Loucy (cell line): ENCODE measurements around the gene ATG16L2.

Source experiments
- EZH2phosphoT487 ChIP-seq: fragments of 200-600 bp; IDR thresholded peaks from 2 replicates; pipeline ENCODE4 v1.6.1; 2018; ENCODE audit warnings: antibody characterized with exemption, mild to moderate bottlenecking, moderate library complexity, borderline replicate concordance
- TF ChIP-seq, protein P1 (sequence below): fragments of 200-600 bp; sonication (generic); conservative IDR thresholded peaks from 2 replicates; pipeline ENCODE4 v1.5.1; 2014; ENCODE audit warnings: mild to moderate bottlenecking, antibody characterized with exemption, low read length

DNA sequence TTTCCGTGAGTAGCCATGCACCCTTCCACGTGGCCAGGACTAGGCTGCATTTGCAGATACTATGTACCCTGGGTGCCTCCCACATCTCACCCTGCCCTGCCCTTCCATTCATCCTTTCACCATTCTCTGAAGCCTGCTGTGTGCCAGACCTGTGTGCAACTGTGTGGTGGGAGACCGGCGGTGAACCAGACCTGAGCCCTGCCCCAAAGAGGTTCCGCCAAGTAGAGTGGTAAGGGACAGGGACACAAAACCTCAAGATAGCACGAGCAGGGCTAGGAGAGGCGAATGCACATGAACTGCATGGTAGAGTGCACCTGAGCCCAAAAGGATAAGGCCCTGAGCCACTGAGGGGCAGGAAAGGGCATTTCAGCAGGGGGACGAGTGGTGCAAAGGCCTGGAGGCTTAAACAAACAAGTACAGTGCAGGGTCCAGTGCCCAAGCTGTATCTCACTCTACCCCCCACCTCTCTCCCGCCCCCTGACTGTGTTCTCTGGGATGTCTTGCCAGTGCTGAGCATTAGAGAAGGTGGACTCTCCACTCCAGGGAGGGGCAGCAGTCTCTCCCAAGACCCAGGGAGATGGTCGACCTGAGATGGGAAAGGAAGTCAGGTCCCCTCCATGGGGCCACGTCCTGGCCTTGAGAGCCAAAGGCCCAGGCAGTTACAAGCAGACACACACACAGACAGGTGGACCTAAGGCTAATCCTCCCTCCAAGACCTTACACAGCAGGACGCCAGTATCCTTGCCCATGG lies 47.9 kb upstream of the ATG16L2 start:
- TF ChIP-seq, protein P1, sequence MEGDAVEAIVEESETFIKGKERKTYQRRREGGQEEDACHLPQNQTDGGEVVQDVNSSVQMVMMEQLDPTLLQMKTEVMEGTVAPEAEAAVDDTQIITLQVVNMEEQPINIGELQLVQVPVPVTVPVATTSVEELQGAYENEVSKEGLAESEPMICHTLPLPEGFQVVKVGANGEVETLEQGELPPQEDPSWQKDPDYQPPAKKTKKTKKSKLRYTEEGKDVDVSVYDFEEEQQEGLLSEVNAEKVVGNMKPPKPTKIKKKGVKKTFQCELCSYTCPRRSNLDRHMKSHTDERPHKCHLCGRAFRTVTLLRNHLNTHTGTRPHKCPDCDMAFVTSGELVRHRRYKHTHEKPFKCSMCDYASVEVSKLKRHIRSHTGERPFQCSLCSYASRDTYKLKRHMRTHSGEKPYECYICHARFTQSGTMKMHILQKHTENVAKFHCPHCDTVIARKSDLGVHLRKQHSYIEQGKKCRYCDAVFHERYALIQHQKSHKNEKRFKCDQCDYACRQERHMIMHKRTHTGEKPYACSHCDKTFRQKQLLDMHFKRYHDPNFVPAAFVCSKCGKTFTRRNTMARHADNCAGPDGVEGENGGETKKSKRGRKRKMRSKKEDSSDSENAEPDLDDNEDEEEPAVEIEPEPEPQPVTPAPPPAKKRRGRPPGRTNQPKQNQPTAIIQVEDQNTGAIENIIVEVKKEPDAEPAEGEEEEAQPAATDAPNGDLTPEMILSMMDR, result no peak
- TF ChIP-seq EZH2phosphoT487, result no peak
